SJSA1 (cell line): ENCODE measurements around the gene ZBTB44. TPM values are rescaled to one million over a fixed set of nuclear protein-coding genes. Genes with fewer than 3 reads are reported as not detected.

Experiments
- DNase-seq, 2 experiments: peaks; one replicate each; pipeline ENCODE4 v3.0.0-alpha.2; 2015 to 2020; ENCODE audit warnings: low spot score in 2 of 2, low read depth in 1 of 2
- H3K27ac ChIP-seq: fragments of 250-450 bp; sonication (Bioruptor Pico); 2 replicates; pipeline ENCODE4 v1.5.1; 2020; ENCODE audit warnings: mild to moderate bottlenecking, moderate library complexity
- H3K27me3 ChIP-seq: fragments of 250-450 bp; sonication (Bioruptor Pico); replicated peaks from 2 replicates; pipeline ENCODE4 v1.5.1; 2020; ENCODE audit warnings: mild to moderate bottlenecking, moderate library complexity
- H3K36me3 ChIP-seq: fragments of 250-450 bp; sonication (Bioruptor Pico); 2 replicates; pipeline ENCODE4 v1.5.1; 2020; ENCODE audit warnings: mild to moderate bottlenecking
- H3K4me1 ChIP-seq: fragments of 250-450 bp; sonication (Bioruptor Pico); replicated peaks from 2 replicates; pipeline ENCODE4 v1.6.1; 2021; ENCODE audit warnings: mild to moderate bottlenecking
- H3K4me3 ChIP-seq: fragments of 250-450 bp; sonication (Bioruptor Pico); 2 replicates; pipeline ENCODE4 v1.5.1; 2020; ENCODE audit warnings: mild to moderate bottlenecking
- H3K9me3 ChIP-seq: fragments of 250-450 bp; sonication (Bioruptor Pico); replicated peaks from 2 replicates; pipeline ENCODE4 v1.5.1; 2020; ENCODE audit warnings: mild to moderate bottlenecking
- total RNA-seq: library from RNA; depleted of rRNA; stranded (reverse); fragments of >200 nt; shearing (Covaris generic); gene quantifications from 2 replicates; pipeline ENCODE4 v1.2.3, GENCODE V29; 2014; rRNA removed

The ZBTB44 gene
- total RNA-seq, 1 experiment from 2014 or later = 14.4 TPM

DNA sequence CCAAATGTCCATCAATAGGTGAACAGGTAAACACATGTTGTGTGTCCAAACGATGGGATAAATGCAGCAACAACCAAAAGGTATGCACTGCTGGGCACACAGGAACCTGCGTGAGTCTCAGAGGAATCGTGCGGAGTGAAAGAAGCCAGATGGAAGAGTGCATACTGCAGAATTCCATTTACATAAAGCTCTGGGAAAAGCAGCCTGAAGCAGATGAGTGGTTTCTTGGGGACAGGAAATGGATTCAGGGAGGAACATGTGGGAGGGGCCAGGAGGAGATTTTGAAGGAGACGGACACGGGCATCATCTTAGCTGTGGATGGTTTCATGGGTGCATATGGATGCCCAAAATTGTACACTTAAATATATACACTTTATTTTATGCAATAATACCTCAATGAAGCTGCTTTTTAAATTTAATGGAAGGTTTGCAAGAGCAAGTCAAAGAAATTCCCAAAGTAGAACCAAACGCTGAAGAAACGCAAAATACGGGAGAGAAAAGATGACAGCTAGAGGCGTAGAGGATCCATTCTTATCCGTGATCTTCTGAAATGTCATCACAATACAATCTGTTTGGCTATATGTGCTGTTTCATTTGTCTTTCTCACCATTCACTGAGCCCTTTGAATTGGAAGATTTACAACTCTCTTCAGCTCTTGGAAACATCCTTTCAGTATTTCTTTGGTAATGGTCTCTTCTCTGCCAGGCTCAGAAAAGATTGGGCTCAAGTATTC lies 130.7 kb downstream of the ZBTB44 start:
- Histone ChIP-seq H3K27me3 (no peaks in the 10 kb centered on the region), H3K27ac (no peak overlapping the region), H3K4me3 (no peak overlapping the region), H3K4me1 (no peaks in the 10 kb centered on the region), H3K36me3 (no peaks in the 10 kb centered on the region), H3K9me3 (no peaks in the 10 kb centered on the region)
- no peak for DNase-seq

DNA sequence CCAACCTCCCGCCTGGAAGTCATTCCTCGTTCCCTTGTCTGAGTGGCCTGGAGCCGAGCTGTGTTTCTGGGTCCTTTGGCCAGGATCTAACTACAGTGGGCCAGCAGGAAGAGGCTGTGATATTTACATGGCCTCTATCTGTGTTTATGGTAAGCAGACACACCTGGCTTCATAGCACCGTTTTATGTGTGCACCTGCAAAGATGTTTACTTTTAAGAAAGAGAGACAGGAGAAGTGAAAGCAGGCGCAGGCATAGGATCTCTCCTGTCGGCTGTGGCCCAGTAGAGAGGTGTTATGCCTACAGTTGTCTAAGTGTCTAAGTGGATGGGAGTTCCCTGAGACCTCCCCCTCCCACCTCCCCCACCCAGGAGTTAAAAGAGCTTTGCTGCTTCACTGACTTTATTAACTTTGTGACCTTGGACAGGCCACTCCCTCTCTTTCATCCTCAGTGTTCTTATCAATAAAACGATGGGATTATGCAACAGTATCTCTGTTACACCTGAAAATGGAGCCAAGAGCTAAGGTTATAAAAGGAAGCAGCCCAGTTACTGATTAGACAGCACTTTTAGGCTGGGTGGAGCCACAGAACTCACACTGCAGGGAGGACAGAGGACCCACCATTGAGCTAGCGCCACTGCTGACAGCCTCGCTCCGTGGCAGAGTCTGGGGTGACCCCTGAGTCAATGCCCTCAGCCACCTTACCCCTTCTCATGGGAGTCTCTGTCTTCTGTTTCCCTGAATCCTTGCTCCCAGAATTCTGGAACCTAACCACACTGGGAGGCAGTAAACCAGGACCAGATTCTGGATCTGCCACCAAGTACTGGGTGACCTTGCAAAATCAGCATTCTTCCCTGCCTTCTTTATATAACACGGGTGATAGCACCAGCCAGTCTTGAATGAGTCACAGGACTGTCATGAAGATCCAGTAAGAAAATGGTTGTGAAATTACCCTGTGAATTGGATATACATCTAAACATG lies 133.1 kb downstream of the ZBTB44 start:
- no peak overlapping the region for H3K27ac ChIP-seq
- no peak for DNase-seq
- H3K36me3 ChIP-seq = no peaks in the 10 kb centered on the region
- no peaks in the 10 kb centered on the region for H3K4me1 ChIP-seq
- no peaks in the 10 kb centered on the region for H3K9me3 ChIP-seq
- no peak overlapping the region for H3K4me3 ChIP-seq
- no peaks in the 10 kb centered on the region for H3K27me3 ChIP-seq

DNA sequence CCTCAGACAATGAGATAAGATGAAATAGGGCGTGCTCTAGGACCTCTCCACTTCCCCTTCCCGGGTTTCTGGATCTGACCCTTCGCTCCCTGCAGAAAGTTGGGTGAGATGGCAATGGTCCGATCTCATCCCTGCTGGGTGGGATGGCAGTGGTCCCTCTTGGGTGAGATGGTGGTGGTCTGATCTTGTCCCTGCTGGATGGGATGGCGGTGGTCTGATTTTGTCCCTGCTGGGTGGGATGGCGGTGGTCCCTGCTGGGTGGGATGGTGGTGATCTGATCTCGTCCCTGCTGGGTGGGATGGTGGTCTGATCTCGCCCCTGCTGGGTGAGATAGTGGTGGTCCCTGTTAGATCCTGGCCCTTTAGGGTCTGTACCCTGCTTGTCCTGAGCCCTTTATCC lies 133.8 kb downstream of the ZBTB44 start:
- Histone ChIP-seq H3K4me3 (no peak overlapping the region), H3K36me3 (no peaks in the 10 kb centered on the region), H3K27me3 (no peaks in the 10 kb centered on the region), H3K9me3 (no peaks in the 10 kb centered on the region), H3K4me1 (no peaks in the 10 kb centered on the region), H3K27ac (no peak overlapping the region)
- no peak for DNase-seq

DNA sequence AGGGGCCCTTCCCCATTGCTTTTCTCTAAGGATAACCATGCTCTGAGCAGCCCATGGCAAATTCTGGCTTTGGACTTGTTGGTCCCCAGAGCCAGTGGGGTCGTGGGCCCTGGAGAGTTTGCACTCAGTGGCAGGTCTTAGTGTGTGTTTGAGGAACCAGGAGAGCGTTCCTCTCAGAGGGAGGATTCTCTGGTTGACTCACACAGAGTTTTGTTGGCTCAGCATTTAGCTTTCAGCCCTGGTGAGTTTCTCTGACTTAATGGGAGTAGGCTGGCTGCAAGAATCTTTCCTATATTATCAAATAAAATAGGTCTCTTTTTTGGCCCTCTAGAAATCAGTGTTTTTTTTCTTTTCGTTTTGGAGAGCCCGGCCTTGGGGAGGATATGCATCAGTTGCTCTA lies 134.2 kb downstream of the ZBTB44 start:
- H3K36me3 ChIP-seq = no peaks in the 10 kb centered on the region
- H3K4me3 ChIP-seq = no peak overlapping the region
- no peak for DNase-seq
- H3K27me3 ChIP-seq = no peaks in the 10 kb centered on the region
- H3K9me3 ChIP-seq = no peaks in the 10 kb centered on the region
- H3K27ac ChIP-seq = no peak overlapping the region
- H3K4me1 ChIP-seq = no peaks in the 10 kb centered on the region

DNA sequence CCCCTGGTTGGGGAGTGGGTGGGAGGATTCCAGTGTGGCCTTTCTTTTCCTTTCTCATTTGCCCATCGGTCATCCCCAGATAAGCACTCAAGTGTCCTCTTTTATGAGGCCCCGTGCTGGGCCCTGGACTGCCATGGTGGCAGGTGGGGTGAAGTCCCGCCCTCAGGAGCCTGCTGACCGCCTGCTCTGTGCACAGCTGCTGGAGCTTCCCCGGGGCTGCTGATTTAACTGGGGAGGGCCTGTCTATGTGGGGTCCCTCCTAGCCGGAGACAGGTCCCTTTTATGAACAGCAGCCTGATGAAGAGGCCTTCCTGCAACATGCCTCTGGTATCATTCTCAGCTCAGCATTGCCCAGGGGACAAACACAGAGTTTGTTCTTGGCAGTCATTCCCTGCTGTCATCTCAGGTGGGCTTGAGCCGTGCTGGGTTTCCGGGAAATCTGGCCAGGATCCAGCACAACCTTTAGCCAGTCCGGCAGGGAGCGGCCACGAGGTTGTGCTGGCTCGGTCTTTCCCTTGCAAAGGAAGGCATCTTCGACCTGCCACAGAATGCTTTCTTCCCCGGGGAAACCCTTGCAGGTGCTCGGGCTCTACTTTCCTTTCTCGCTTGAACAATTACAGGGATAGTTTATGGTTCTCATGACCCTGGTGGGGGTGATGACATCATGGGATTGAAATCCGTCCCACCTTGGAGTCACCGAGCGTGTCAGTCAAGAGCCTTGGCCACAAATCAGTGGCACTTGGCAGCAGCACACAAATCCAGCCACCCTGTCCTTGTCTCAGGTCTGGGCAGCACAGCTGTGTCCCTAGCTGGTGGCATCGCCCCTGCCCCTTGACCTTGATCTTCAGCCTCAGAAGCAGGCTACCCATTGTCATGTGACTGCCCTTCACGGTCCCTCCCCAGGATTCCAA lies 135.1 kb downstream of the ZBTB44 start:
- no peak overlapping the region for H3K4me3 ChIP-seq
- H3K27ac ChIP-seq = no peak overlapping the region
- no peaks in the 10 kb centered on the region for H3K4me1 ChIP-seq
- no peaks in the 10 kb centered on the region for H3K36me3 ChIP-seq
- no peaks in the 10 kb centered on the region for H3K27me3 ChIP-seq
- DNase-seq = no peak
- no peaks in the 10 kb centered on the region for H3K9me3 ChIP-seq

DNA sequence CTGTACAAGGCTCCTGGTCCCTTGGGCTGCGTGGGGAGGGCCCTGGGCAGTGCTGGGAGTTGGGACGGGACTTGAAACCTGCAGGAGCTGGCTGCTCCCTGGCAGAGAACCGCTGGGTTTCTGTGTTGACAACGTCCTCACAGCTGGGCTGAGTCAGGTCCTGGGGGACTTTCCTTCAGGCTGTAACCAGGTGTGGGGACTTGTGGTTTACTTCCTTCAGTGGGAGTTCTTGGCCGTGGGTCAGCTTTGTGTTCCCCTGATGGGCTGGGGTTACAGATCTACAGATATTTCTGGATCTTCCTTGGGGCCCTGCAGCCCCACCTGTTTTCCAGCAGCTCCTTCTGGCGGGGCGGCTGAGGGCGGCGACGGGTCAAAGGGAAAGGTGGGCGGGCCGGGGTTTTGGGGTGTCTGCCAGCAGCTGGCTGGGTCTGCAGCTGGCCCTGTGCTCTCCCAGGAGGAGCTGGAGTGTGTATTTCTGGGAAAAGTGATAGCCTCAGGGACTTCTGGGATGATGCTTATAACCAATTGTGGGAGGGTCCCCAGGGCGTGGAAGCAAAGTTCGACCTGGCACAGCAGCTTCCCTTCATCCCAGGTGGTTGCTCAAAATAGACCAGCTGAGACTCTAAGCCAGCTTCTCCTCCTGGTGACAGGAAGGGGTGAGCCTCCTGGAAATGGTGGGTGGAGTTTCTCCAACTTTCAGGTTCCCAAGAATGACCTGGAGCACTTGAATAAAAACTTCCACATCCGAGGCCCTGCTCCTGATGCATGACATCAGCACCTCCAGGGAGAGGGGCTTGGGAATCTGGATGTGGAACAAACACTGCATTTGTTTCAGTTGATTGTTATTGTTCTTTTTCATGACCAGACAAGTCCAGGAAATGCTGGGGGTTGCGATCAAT lies 136.0 kb downstream of the ZBTB44 start:
- Histone ChIP-seq H3K4me1 (no peaks in the 10 kb centered on the region), H3K36me3 (no peaks in the 10 kb centered on the region), H3K27ac (no peak overlapping the region), H3K4me3 (no peak overlapping the region), H3K27me3 (no peaks in the 10 kb centered on the region), H3K9me3 (no peaks in the 10 kb centered on the region)
- no peak for DNase-seq

DNA sequence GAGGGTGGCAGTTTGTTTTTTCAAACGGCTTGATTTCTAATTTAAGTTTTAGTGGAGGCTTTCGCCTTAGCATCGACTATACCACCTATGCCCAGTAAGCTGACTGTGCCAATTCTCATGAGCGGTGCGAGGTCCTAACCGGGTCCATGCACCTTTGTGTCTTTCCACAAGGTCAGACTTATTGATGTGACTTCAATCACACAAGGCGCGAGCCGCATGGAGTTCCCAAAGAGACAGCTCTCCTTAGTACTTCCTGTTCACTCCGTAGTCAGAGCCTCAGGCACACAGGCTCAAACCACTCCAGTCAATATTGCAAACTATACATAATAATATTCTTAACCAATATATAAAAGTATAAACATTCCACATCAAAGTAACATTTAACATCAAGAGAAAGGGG lies 136.9 kb downstream of the ZBTB44 start:
- no peaks in the 10 kb centered on the region for H3K36me3 ChIP-seq
- H3K4me3 ChIP-seq = no peak overlapping the region
- no peaks in the 10 kb centered on the region for H3K9me3 ChIP-seq
- DNase-seq = no peak
- no peak overlapping the region for H3K27ac ChIP-seq
- no peaks in the 10 kb centered on the region for H3K4me1 ChIP-seq
- no peaks in the 10 kb centered on the region for H3K27me3 ChIP-seq

Other genes with a start within 250 kb of the ZBTB44 start
- gene APLP2, start 245.0 kb downstream of the ZBTB44 start, total RNA-seq = 137 and 149 TPM in 2 replicates
- gene ST14, start 155.1 kb downstream of the ZBTB44 start, total RNA-seq = not detected in 2 replicates
- 0.03 TPM in 1 of 2 replicates, not detected in the other for gene ADAMTS8, start 113.7 kb upstream of the ZBTB44 start, total RNA-seq
- gene ADAMTS15, start 133.7 kb upstream of the ZBTB44 start, total RNA-seq = 1.2 and 1.3 TPM in 2 replicates